Ascending aorta (tissue), 2 donors: ENCODE measurements around the gene PBX3. TPM values are rescaled to one million over a fixed set of nuclear protein-coding genes. Genes with fewer than 3 reads are reported as not detected.

ENCODE experiments used
- DNase-seq, 2 donors: peaks; one replicate each; pipeline ENCODE4 v3.0.0-alpha.2; 2019; ENCODE audit warnings: low spot score in 2 of 2
- H3K27ac ChIP-seq, 2 donors: fragments of 200-600 bp; sonication (generic); one replicate each; pipeline ENCODE4 v1.5.1; 2016 to 2017; ENCODE audit warnings: mild to moderate bottlenecking in 1 of 2
- H3K27me3 ChIP-seq: fragments of 200-600 bp; sonication (generic); one replicate; pipeline ENCODE4 v1.5.1; 2017
- H3K36me3 ChIP-seq, 2 donors: fragments of 200-600 bp; sonication (generic); one replicate each; pipeline ENCODE4 v1.5.1; 2016
- H3K4me1 ChIP-seq, 2 donors: fragments of 200-600 bp; sonication (generic); one replicate each; pipeline ENCODE4 v1.5.1; 2016 to 2017; ENCODE audit warnings: mild to moderate bottlenecking in 1 of 2
- H3K4me3 ChIP-seq, 2 donors: fragments of 200-600 bp; sonication (generic); one replicate each; pipeline ENCODE4 v1.5.1; 2016 to 2017; ENCODE audit warnings: mild to moderate bottlenecking in 1 of 2
- H3K9me3 ChIP-seq, 2 donors: fragments of 200-600 bp; sonication (generic); one replicate each; pipeline ENCODE4 v1.5.1; 2016
- intact Hi-C: fragments of 100-400 bp; cut with DNase I; formaldehyde crosslinking; loops from one replicate; pipeline ENCODE4 v1.15.1; 2023
- total RNA-seq: library from RNA; depleted of rRNA; stranded (reverse); fragments of >200 nt; gene quantifications from one replicate; pipeline ENCODE4 v1.1.0, GENCODE V29; 2016
- TF ChIP-seq, protein P1 (sequence below), 3 experiments: fragments of 200-600 bp in 2 of 3; fragments of 450-650 bp in 1 of 3; sonication (generic) in 2 of 3; IDR thresholded peaks; one replicate each; pipeline ENCODE4 v1.5.1; 2016 to 2019; ENCODE audit warnings: antibody characterized with exemption in 3 of 3, mild to moderate bottlenecking in 1 of 3, moderate library complexity in 1 of 3

The PBX3 gene
- total RNA-seq, 1 donor from 2014 or later, result 24.3 TPM

DNA sequence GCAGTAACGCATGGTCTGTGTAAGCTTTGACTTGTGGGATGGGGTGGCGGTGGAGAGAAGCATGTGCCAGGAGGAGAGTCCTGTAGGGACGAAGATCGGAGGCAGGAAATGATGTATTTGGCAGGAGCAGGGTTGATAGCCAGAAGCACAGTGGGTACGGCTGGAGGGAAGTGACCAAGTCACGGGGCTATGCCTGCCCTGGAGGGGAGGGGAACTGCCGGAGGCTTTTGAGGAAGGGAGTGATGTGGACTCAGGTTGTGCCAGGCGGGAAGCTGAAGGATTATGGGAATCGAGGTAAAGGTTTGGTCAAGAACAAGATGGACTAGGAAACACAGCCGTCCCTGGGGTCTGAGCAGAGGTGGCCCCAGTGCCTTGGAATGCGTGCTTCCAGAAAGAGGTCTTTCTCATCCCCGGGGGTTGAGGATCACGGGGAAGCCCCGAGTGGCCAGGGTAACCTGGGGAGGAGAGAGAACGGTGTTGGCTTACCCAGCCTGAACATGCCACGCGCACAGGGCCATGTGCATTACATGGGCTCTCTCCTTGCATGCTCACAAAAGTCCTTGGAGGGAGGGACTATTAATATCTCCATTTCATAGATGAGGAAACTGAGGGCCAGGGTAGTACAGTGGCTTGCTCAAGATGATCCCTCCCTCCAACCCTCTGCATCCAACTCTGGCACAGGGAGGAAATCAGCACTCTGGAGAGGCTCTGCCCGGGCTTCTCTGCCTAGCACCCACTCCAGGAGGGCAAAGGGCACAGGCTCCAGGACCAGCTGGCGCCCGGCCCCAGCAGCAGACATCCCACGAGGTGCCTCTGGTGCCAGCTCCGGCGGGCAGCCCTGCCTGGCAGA is 253.8 kb downstream of the PBX3 start:
- no peak for DNase-seq
- intact Hi-C loops, result no loop called here
- Histone ChIP-seq H3K27ac (no peak overlapping the region), H3K27me3 (no peaks in the 10 kb centered on the region), H3K36me3 (no peaks in the 10 kb centered on the region), H3K4me1 (no peaks in the 10 kb centered on the region), H3K4me3 (no peak overlapping the region), H3K9me3 (no peaks in the 10 kb centered on the region)
- TF ChIP-seq, protein P1, sequence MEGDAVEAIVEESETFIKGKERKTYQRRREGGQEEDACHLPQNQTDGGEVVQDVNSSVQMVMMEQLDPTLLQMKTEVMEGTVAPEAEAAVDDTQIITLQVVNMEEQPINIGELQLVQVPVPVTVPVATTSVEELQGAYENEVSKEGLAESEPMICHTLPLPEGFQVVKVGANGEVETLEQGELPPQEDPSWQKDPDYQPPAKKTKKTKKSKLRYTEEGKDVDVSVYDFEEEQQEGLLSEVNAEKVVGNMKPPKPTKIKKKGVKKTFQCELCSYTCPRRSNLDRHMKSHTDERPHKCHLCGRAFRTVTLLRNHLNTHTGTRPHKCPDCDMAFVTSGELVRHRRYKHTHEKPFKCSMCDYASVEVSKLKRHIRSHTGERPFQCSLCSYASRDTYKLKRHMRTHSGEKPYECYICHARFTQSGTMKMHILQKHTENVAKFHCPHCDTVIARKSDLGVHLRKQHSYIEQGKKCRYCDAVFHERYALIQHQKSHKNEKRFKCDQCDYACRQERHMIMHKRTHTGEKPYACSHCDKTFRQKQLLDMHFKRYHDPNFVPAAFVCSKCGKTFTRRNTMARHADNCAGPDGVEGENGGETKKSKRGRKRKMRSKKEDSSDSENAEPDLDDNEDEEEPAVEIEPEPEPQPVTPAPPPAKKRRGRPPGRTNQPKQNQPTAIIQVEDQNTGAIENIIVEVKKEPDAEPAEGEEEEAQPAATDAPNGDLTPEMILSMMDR (IDR thresholded peaks at IDR 0.05), result no peak

GRCh38 chr9:126001581-126002225 is 254.5 kb downstream of the PBX3 start:
- no peaks in the 10 kb centered on the region for H3K27me3 ChIP-seq
- H3K4me1 ChIP-seq, result no peaks in the 10 kb centered on the region
- TF ChIP-seq, protein P1 (IDR thresholded peaks at IDR 0.05), result no peak
- intact Hi-C loops, result no loop called here
- no peaks in the 10 kb centered on the region for H3K36me3 ChIP-seq
- H3K4me3 ChIP-seq, result no peak overlapping the region
- no peaks in the 10 kb centered on the region for H3K9me3 ChIP-seq
- no peak overlapping the region for H3K27ac ChIP-seq
- DNase-seq, result no peak

DNA sequence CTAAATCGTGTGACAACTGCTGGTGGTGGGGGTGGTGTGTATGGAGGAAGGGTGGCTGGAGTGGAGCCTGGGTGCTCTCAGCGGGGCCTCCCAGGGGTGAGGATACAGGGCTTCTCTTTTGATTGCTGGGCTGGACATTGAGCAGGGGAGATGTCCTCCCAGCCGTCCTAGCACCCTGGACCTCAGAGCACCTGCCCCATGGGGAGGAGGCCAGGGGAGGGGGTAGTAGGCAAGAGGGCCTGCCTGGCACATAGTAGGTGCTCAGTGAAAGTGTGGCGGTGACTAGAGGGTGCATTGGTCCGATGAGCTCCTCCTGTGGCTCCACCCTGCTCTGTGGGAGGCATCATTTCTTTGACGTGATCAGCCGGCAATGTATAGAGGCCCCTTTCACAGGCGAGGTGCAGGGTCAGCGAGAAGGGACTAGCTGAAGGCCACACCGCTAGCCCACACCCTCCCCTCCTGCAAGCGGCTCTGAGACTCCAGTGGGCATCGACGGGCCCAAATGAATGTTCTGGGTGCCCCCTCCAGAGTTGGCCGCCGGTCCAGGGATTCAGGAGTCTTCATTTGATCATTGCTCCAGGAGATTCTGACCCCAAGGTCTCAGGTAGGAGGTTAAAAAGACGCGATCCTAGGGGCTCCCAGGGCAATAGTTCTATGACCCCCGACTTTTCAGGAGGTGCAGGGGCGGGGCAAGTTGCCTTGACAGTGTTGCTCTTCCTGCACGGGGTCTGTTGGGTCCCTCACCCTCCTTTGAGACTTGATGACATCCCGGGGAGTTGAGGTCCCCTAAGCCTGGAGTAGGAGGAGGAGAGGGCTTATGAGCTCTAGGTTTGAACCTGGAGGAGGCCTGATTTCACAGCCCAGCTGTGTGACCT is 255.5 kb downstream of the PBX3 start:
- no peaks in the 10 kb centered on the region for H3K9me3 ChIP-seq
- TF ChIP-seq, protein P1 (IDR thresholded peaks at IDR 0.05), result no peak
- DNase-seq, result no peak
- no peaks in the 10 kb centered on the region for H3K36me3 ChIP-seq
- intact Hi-C loops, result no loop called here
- H3K27ac ChIP-seq, result no peak overlapping the region
- no peaks in the 10 kb centered on the region for H3K4me1 ChIP-seq
- H3K4me3 ChIP-seq, result no peak overlapping the region
- no peaks in the 10 kb centered on the region for H3K27me3 ChIP-seq

GRCh38 chr9:126009047-126009446 is 261.9 kb downstream of the PBX3 start:
- intact Hi-C loops, result no loop called here
- no peaks in the 10 kb centered on the region for H3K27me3 ChIP-seq
- H3K27ac ChIP-seq, result no peak overlapping the region
- TF ChIP-seq, protein P1 (IDR thresholded peaks at IDR 0.05), result no peak
- no peaks in the 10 kb centered on the region for H3K4me1 ChIP-seq
- no peak overlapping the region for H3K4me3 ChIP-seq
- peaks cover 0 to 11% of the 10 kb centered on the region in 2 donors for H3K9me3 ChIP-seq
- DNase-seq, result no peak
- H3K36me3 ChIP-seq, result no peaks in the 10 kb centered on the region

- Histone ChIP-seq H3K36me3 (no peaks in the 10 kb centered on the region), H3K27me3 (no peaks in the 10 kb centered on the region), H3K4me1 (no peaks in the 10 kb centered on the region), H3K4me3 (no peak overlapping the region), H3K27ac (no peak overlapping the region), H3K9me3 (no peaks in the 10 kb centered on the region)
- TF ChIP-seq, protein P1 (IDR thresholded peaks at IDR 0.05), result no peak
- intact Hi-C loops, result no loop called here
- no peak for DNase-seq
These were observed 267.6 kb downstream of the PBX3 start for GRCh38 chr9:126014726-126015125.
